NB4 (cell line): Measurements from ENCODE around the gene SLC24A4.

Experiments
- TF ChIP-seq, protein P1 (sequence below): IDR thresholded peaks from one replicate; pipeline ENCODE4 v1.5.1; 2012; ENCODE audit warnings: low read depth, low read length
- TF ChIP-seq, protein P2 (sequence below): IDR thresholded peaks from 2 replicates; pipeline ENCODE4 v1.6.1; 2011; ENCODE audit warnings: low read depth, low read length

DNA sequence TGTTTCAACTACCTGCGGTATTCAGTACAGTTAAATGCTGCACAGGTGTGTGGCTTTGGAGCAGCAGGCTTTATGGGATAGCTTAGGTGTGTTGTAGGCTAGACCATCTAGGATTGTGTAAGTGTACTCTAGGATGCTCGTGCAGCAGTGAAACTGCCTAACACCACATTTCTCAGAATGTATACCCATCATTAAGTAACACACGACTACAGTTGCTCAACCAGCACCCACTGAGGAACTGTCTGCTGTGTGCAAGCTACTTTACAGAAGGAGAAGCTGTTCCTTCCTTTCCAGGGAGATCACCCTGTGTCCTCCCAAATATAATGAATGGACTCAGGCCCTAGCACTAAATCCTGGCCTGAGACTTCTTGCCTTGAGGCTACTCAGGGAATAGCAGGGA is 94.8 kb downstream of the SLC24A4 start:
- TF ChIP-seq, protein P1, sequence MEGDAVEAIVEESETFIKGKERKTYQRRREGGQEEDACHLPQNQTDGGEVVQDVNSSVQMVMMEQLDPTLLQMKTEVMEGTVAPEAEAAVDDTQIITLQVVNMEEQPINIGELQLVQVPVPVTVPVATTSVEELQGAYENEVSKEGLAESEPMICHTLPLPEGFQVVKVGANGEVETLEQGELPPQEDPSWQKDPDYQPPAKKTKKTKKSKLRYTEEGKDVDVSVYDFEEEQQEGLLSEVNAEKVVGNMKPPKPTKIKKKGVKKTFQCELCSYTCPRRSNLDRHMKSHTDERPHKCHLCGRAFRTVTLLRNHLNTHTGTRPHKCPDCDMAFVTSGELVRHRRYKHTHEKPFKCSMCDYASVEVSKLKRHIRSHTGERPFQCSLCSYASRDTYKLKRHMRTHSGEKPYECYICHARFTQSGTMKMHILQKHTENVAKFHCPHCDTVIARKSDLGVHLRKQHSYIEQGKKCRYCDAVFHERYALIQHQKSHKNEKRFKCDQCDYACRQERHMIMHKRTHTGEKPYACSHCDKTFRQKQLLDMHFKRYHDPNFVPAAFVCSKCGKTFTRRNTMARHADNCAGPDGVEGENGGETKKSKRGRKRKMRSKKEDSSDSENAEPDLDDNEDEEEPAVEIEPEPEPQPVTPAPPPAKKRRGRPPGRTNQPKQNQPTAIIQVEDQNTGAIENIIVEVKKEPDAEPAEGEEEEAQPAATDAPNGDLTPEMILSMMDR: no peak
- TF ChIP-seq, protein P2, sequence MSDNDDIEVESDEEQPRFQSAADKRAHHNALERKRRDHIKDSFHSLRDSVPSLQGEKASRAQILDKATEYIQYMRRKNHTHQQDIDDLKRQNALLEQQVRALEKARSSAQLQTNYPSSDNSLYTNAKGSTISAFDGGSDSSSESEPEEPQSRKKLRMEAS: no peak
